Hepatocyte (in vitro differentiated cells): ENCODE results near the gene MEGF11.

Source experiments
- EZH2 ChIP-seq: fragments of 200-600 bp; sonication (generic); IDR thresholded peaks from 2 replicates; pipeline ENCODE4 v1.6.1; 2016; ENCODE audit warnings: antibody characterized with exemption, mild to moderate bottlenecking, borderline replicate concordance
- EZH2phosphoT487 ChIP-seq: fragments of 200-600 bp; sonication (generic); IDR thresholded peaks from one replicate; pipeline ENCODE4 v1.6.1; 2018; ENCODE audit warnings: antibody characterized with exemption, mild to moderate bottlenecking, low read depth, moderate library complexity; ENCODE audit not compliant: unreplicated experiment, severe bottlenecking
- TF ChIP-seq, protein P1 (sequence below): fragments of 200-600 bp; sonication (generic); IDR thresholded peaks from 2 replicates; pipeline ENCODE4 v1.5.1; 2016; ENCODE audit warnings: antibody characterized with exemption, mild to moderate bottlenecking; ENCODE audit not compliant: poor library complexity

DNA sequence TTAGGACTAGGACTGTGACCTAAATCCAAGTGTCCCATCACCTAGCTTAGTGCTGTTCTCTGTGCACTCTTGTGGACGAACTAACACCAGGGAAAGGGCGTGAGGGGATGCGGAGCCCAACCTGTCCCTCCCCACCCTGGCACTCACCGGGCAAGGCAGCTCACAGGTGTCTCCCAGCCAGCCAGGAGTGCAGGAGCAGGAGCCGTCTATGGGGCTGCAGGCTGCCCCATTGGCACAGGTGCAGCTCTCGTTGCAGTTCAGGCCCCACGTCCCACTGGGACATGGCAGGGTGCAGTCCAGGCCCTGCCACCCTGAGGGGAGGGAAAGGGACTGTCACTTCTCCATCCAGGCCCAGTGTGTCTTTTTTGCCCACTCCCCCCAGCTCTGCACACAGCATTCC, 324.0 kb downstream of the MEGF11 start:
- TF ChIP-seq, protein P1, sequence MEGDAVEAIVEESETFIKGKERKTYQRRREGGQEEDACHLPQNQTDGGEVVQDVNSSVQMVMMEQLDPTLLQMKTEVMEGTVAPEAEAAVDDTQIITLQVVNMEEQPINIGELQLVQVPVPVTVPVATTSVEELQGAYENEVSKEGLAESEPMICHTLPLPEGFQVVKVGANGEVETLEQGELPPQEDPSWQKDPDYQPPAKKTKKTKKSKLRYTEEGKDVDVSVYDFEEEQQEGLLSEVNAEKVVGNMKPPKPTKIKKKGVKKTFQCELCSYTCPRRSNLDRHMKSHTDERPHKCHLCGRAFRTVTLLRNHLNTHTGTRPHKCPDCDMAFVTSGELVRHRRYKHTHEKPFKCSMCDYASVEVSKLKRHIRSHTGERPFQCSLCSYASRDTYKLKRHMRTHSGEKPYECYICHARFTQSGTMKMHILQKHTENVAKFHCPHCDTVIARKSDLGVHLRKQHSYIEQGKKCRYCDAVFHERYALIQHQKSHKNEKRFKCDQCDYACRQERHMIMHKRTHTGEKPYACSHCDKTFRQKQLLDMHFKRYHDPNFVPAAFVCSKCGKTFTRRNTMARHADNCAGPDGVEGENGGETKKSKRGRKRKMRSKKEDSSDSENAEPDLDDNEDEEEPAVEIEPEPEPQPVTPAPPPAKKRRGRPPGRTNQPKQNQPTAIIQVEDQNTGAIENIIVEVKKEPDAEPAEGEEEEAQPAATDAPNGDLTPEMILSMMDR = no peak
- TF ChIP-seq EZH2 (no peak), EZH2phosphoT487 (no peak)
